Endodermal cell (in vitro differentiated cells): ENCODE measurements around the gene ITGB7. TPM values are rescaled to one million over a fixed set of nuclear protein-coding genes. Genes with fewer than 3 reads are reported as not detected.

Experiments
- DNase-seq: peaks from one replicate; pipeline ENCODE4 v3.0.0-alpha.2; 2017
- H3K27ac ChIP-seq: 2 replicates; pipeline ENCODE4 v1.5.1; 2013; ENCODE audit warnings: mild to moderate bottlenecking, low read depth, low read length, moderate library complexity
- H3K27me3 ChIP-seq: 2 replicates; pipeline ENCODE4 v1.6.1; 2013; ENCODE audit warnings: mild to moderate bottlenecking, low read length, moderate library complexity; ENCODE audit not compliant: insufficient read depth, control insufficient read depth, poor library complexity, severe bottlenecking
- H3K36me3 ChIP-seq: 2 replicates; pipeline ENCODE4 v1.7.0; 2013; ENCODE audit warnings: mild to moderate bottlenecking, low read length, moderate library complexity; ENCODE audit not compliant: control insufficient read depth, insufficient read depth
- H3K4me1 ChIP-seq: one replicate; pipeline ENCODE4 v1.7.0; 2013; ENCODE audit warnings: low read length; ENCODE audit not compliant: control insufficient read depth, insufficient read depth
- H3K4me3 ChIP-seq: 2 replicates; pipeline ENCODE4 v1.5.1; 2013; ENCODE audit warnings: mild to moderate bottlenecking, low read length, moderate library complexity
- H3K9ac ChIP-seq: 2 replicates; pipeline ENCODE4 v1.6.1; 2013; ENCODE audit warnings: mild to moderate bottlenecking, low read length, moderate library complexity; ENCODE audit not compliant: poor library complexity, severe bottlenecking; ENCODE audit errors: extremely low read depth
- H3K9me3 ChIP-seq: 2 replicates; pipeline ENCODE4 v1.6.1; 2013; ENCODE audit warnings: mild to moderate bottlenecking, low read length, moderate library complexity; ENCODE audit not compliant: control insufficient read depth
- H3K27ac Mint-ChIP-seq: 2 replicates; pipeline ENCODE4 v1.8.0; 2020; ENCODE audit warnings: mixed read lengths
- H3K27me3 Mint-ChIP-seq: 2 replicates; pipeline ENCODE4 v1.8.0; 2021; ENCODE audit warnings: mild to moderate bottlenecking, mixed read lengths; ENCODE audit not compliant: insufficient read depth
- H3K36me3 Mint-ChIP-seq: 2 replicates; pipeline ENCODE4 v1.8.0; 2020; ENCODE audit warnings: low read depth, mixed read lengths
- H3K4me1 Mint-ChIP-seq: 2 replicates; pipeline ENCODE4 v1.8.0; 2020; ENCODE audit warnings: mixed read lengths
- H3K4me3 Mint-ChIP-seq: 2 replicates; pipeline ENCODE4 v1.8.0; 2020; ENCODE audit warnings: mild to moderate bottlenecking, moderate library complexity, mixed read lengths
- H3K9me3 Mint-ChIP-seq: 2 replicates; pipeline ENCODE4 v1.8.0; 2020; ENCODE audit warnings: mild to moderate bottlenecking, mixed read lengths
- CTCF ChIP-seq: fragments of 200-600 bp; sonication (generic); conservative IDR thresholded peaks from 2 replicates; pipeline ENCODE4 v1.5.0; 2021; ENCODE audit warnings: antibody characterized with exemption, mild to moderate bottlenecking
- WGBS, 2 experiments: methylation state at CpG; one replicate each; pipeline versions ENCODE4 v1.1.5 to v1.1.7; 2013; ENCODE audit warnings: missing lambda C conversion rate in 2 of 2, mixed read lengths in 1 of 2; ENCODE audit not compliant: insufficient coverage in 1 of 2, insufficient read length in 1 of 2; 5-methylcytosine and 5-hydroxymethylcytosine counted together
- total RNA-seq, 2 donors: library from RNA; stranded (reverse); fragmentation: NEBNext Ultra II Directional in 1 of 2; extraction: Animal tissue kit (Norgen Biotek cat#: 25700) in 1 of 2; gene quantifications; 2 replicates in 1 of 2; 3 replicates in 1 of 2; pipeline ENCODE4 v1.2.1, GENCODE V29; 2021

The ITGB7 gene
- total RNA-seq, 2 donors from 2014 or later: 1.4 TPM

- DNase-seq: peak; percentile 94
- Histone ChIP-seq H3K9ac (no peak overlapping the region), H3K4me1 (peaks cover 16% of the 10 kb centered on the region), H3K27me3 (peaks cover 8% of the 10 kb centered on the region), H3K9me3 (no peaks in the 10 kb centered on the region), H3K27ac (no peak overlapping the region), H3K4me3 (peak overlapping the region; percentile 39), H3K36me3 (no peaks in the 10 kb centered on the region)
- H3K27ac Mint-ChIP-seq: peak overlapping the region; percentile 64
- no peak for TF ChIP-seq CTCF
- no peaks in the 10 kb centered on the region for H3K9me3 Mint-ChIP-seq
- WGBS, 2 experiments: 45 to 50% methylated on average over 6 to 9 of the region's 9 CpGs
- no peak overlapping the region for H3K4me3 Mint-ChIP-seq
- peaks cover 50% of the 10 kb centered on the region for H3K4me1 Mint-ChIP-seq
- no peaks in the 10 kb centered on the region for H3K36me3 Mint-ChIP-seq
- H3K27me3 Mint-ChIP-seq: peaks cover 9% of the 10 kb centered on the region
These were observed 28.8 kb upstream of the ITGB7 start for GRCh38 chr12:53235742-53236442.

- H3K9ac ChIP-seq: no peak overlapping the region
- peaks cover 16% of the 10 kb centered on the region for H3K4me1 ChIP-seq
- H3K27me3 ChIP-seq: peaks cover 8% of the 10 kb centered on the region
- Mint-ChIP-seq H3K27ac (no peak overlapping the region), H3K4me3 (no peak overlapping the region), H3K36me3 (no peaks in the 10 kb centered on the region), H3K9me3 (no peaks in the 10 kb centered on the region), H3K27me3 (peaks cover 12% of the 10 kb centered on the region), H3K4me1 (peaks cover 49% of the 10 kb centered on the region)
- H3K27ac ChIP-seq: no peak overlapping the region
- no peak for TF ChIP-seq CTCF
- no peaks in the 10 kb centered on the region for H3K9me3 ChIP-seq
- DNase-seq: peak; percentile 59
- WGBS, 2 experiments: 70 to 75% methylated on average over 2 to 3 of the region's 3 CpGs
- no peak overlapping the region for H3K4me3 ChIP-seq
- no peaks in the 10 kb centered on the region for H3K36me3 ChIP-seq
These were observed 28.1 kb upstream of the ITGB7 start for GRCh38 chr12:53235164-53235563.

GRCh38 chr12:53234271-53234914 is 27.3 kb upstream of the ITGB7 start:
- peak; percentile 94 for DNase-seq
- Histone ChIP-seq H3K9me3 (no peaks in the 10 kb centered on the region), H3K4me3 (no peak overlapping the region), H3K27ac (peak overlapping the region; percentile 80), H3K9ac (no peak overlapping the region), H3K4me1 (peaks cover 16% of the 10 kb centered on the region), H3K36me3 (no peaks in the 10 kb centered on the region), H3K27me3 (peaks cover 8% of the 10 kb centered on the region)
- Mint-ChIP-seq H3K4me3 (peak overlapping the region; percentile 18), H3K9me3 (no peaks in the 10 kb centered on the region), H3K27ac (peak overlapping the region; percentile 69), H3K4me1 (peaks cover 54% of the 10 kb centered on the region), H3K36me3 (no peaks in the 10 kb centered on the region), H3K27me3 (peaks cover 17% of the 10 kb centered on the region)
- TF ChIP-seq CTCF: no peak
- WGBS, 2 experiments: 3% methylated on average over 8 to 12 of the region's 12 CpGs
